ENCODE results near the gene TAS1R3. TPM values are rescaled to one million over a fixed set of nuclear protein-coding genes. Genes with fewer than 3 reads are reported as not detected.

The TAS1R3 gene
- total RNA-seq, 2 donors from 2014 or later: 0.09 to 0.35 TPM

- H3K27ac ChIP-seq (ENCODE audit: low read depth, low read length): no peak overlapping the region
- H3K9ac ChIP-seq (ENCODE audit: extremely low read depth, low read length, poor library complexity, severe bottlenecking): no peak overlapping the region
- 76 to 77% methylated on average over 6 to 15 of the region's 15 CpGs for WGBS, 2 experiments (ENCODE audit: insufficient coverage in 1 of 2, insufficient read length in 1 of 2)
- Mint-ChIP-seq H3K4me1 (no peaks in the 10 kb centered on the region), H3K4me3 (no peak overlapping the region), H3K9me3 (peaks cover 2% of the 10 kb centered on the region), H3K36me3 (ENCODE audit: low read depth) (no peaks in the 10 kb centered on the region), H3K27ac (no peak overlapping the region), H3K27me3 (ENCODE audit: insufficient read depth) (no peaks in the 10 kb centered on the region)
- peak; percentile 73 for TF ChIP-seq CTCF (conservative IDR thresholded peaks at IDR 0.05)
- no peaks in the 10 kb centered on the region for H3K4me1 ChIP-seq (ENCODE audit: control insufficient read depth, insufficient read depth, low read length)
- H3K4me3 ChIP-seq (ENCODE audit: low read length): no peak overlapping the region
- H3K27me3 ChIP-seq (ENCODE audit: control insufficient read depth, insufficient read depth, low read length, poor library complexity, severe bottlenecking): no peaks in the 10 kb centered on the region
- H3K36me3 ChIP-seq (ENCODE audit: control insufficient read depth, insufficient read depth, low read length): no peaks in the 10 kb centered on the region
- DNase-seq: peak; percentile 94
- no peaks in the 10 kb centered on the region for H3K9me3 ChIP-seq (ENCODE audit: control insufficient read depth, low read length)
Measured at GRCh38 chr1:1290238-1290731, 40.8 kb upstream of the TAS1R3 start.

GRCh38 chr1:1291023-1291528, 40.0 kb upstream of the TAS1R3 start:
- TF ChIP-seq CTCF (conservative IDR thresholded peaks at IDR 0.05): no peak
- 88 to 100% methylated on average over 3 to 28 of the region's 28 CpGs for WGBS, 2 experiments (ENCODE audit: insufficient coverage in 1 of 2, insufficient read length in 1 of 2)

GRCh38 chr1:1291548-1292441, 39.3 kb upstream of the TAS1R3 start:
- no peaks in the 10 kb centered on the region for H3K27me3 Mint-ChIP-seq (ENCODE audit: insufficient read depth)
- DNase-seq: peak; percentile 93
- H3K27ac Mint-ChIP-seq: no peak overlapping the region
- WGBS, 2 experiments (ENCODE audit: insufficient coverage in 1 of 2, insufficient read length in 1 of 2): 74 to 82% methylated on average over 25 to 45 of the region's 45 CpGs
- H3K4me1 Mint-ChIP-seq: no peaks in the 10 kb centered on the region
- Histone ChIP-seq H3K27me3 (ENCODE audit: control insufficient read depth, insufficient read depth, low read length, poor library complexity, severe bottlenecking) (no peaks in the 10 kb centered on the region), H3K9ac (ENCODE audit: extremely low read depth, low read length, poor library complexity, severe bottlenecking) (no peak overlapping the region), H3K4me3 (ENCODE audit: low read length) (no peak overlapping the region), H3K27ac (ENCODE audit: low read depth, low read length) (peak overlapping the region; percentile 6), H3K9me3 (ENCODE audit: control insufficient read depth, low read length) (no peaks in the 10 kb centered on the region), H3K4me1 (ENCODE audit: control insufficient read depth, insufficient read depth, low read length) (no peaks in the 10 kb centered on the region), H3K36me3 (ENCODE audit: control insufficient read depth, insufficient read depth, low read length) (no peaks in the 10 kb centered on the region)
- no peak overlapping the region for H3K4me3 Mint-ChIP-seq
- H3K36me3 Mint-ChIP-seq (ENCODE audit: low read depth): no peaks in the 10 kb centered on the region
- H3K9me3 Mint-ChIP-seq: peaks cover 2% of the 10 kb centered on the region
- peak; percentile 85 for TF ChIP-seq CTCF (conservative IDR thresholded peaks at IDR 0.05)

More at GRCh38 chr1:1291023-1291528, 40.0 kb upstream of the TAS1R3 start:
- no peaks in the 10 kb centered on the region for H3K36me3 Mint-ChIP-seq (ENCODE audit: low read depth)
- no peak overlapping the region for H3K27ac ChIP-seq (ENCODE audit: low read depth, low read length)
- no peak overlapping the region for H3K9ac ChIP-seq (ENCODE audit: extremely low read depth, low read length, poor library complexity, severe bottlenecking)
- H3K9me3 ChIP-seq (ENCODE audit: control insufficient read depth, low read length): no peaks in the 10 kb centered on the region
- no peaks in the 10 kb centered on the region for H3K27me3 Mint-ChIP-seq (ENCODE audit: insufficient read depth)
- no peaks in the 10 kb centered on the region for H3K36me3 ChIP-seq (ENCODE audit: control insufficient read depth, insufficient read depth, low read length)
- H3K27me3 ChIP-seq (ENCODE audit: control insufficient read depth, insufficient read depth, low read length, poor library complexity, severe bottlenecking): no peaks in the 10 kb centered on the region
- peaks cover 2% of the 10 kb centered on the region for H3K9me3 Mint-ChIP-seq
- H3K4me1 Mint-ChIP-seq: no peaks in the 10 kb centered on the region
- no peak for DNase-seq
- H3K4me1 ChIP-seq (ENCODE audit: control insufficient read depth, insufficient read depth, low read length): no peaks in the 10 kb centered on the region
- no peak overlapping the region for H3K27ac Mint-ChIP-seq
- H3K4me3 ChIP-seq (ENCODE audit: low read length): no peak overlapping the region
- H3K4me3 Mint-ChIP-seq: no peak overlapping the region
